ENCODE results near the gene FN1. TPM values are rescaled to one million over a fixed set of nuclear protein-coding genes. Genes with fewer than 3 reads are reported as not detected.

FN1 gene
- total and polyA plus RNA-seq, 2 donors (not counting 3 experiments of a cell fraction or from before 2014, with no cell fraction given), result 3,221 to 3,740 TPM

- FAIRE-seq (no peak), DNase-seq (ENCODE audit: low read depth, low spot score) (no peak)
- BruUV-seq (replicated peaks), result no TSS peak
- TF ChIP-seq EZH2 (IDR thresholded peaks at IDR 0.05; ENCODE audit: borderline replicate concordance, low read depth, low read length, severe bottlenecking) (no peak), CTCF (IDR thresholded peaks at IDR 0.05; ENCODE audit: extremely low read depth in 1 of 2, insufficient read depth in 1 of 2, low read depth in 1 of 2, low read length in 2 of 2) (no peak), JUN (IDR thresholded peaks at IDR 0.05; ENCODE audit: borderline replicate concordance, insufficient read depth, insufficient read length, low read depth) (no peak), FOS (IDR thresholded peaks at IDR 0.05; ENCODE audit: borderline replicate concordance, insufficient read depth, low read length) (no peak), POLR2AphosphoS5 (IDR thresholded peaks at IDR 0.05; ENCODE audit: insufficient read depth, low read depth, low read length) (no peak), MYC (IDR thresholded peaks at IDR 0.05; ENCODE audit: low read depth, low read length) (no peak), POLR2A (IDR thresholded peaks at IDR 0.05; ENCODE audit: low read depth, low read length) (no peak), GATA2 (IDR thresholded peaks at IDR 0.05; ENCODE audit: insufficient read depth, insufficient read length, low read depth, low read length) (no peak), MAX (IDR thresholded peaks at IDR 0.05; ENCODE audit: insufficient read depth, insufficient read length) (no peak)
- Histone ChIP-seq H3K9me1 (replicated peaks; ENCODE audit: control insufficient read depth, extremely low read depth, insufficient read depth, low read length) (no peaks in the 10 kb centered on the region), H3K4me2 (ENCODE audit: insufficient read depth, low read length) (no peak overlapping the region), H2AFZ (ENCODE audit: low read depth, low read length) (no peak overlapping the region), H3K9me3 (replicated peaks; ENCODE audit: control insufficient read depth, insufficient read depth, low read length) (no peaks in the 10 kb centered on the region), H3K36me3 (ENCODE audit: control insufficient read depth in 2 of 2, extremely low read depth in 1 of 2, insufficient read depth in 2 of 2, low read length in 2 of 2) (peaks cover 5 to 21% of the 10 kb centered on the region in 2 experiments), H3K4me3 (replicated peaks in 1 of 3; ENCODE audit: insufficient read depth in 1 of 3, low read depth in 1 of 3, low read length in 3 of 3) (no peak overlapping the region), H3K79me2 (ENCODE audit: control insufficient read depth, insufficient read depth, low read length) (no peaks in the 10 kb centered on the region), H3K27ac (ENCODE audit: insufficient read depth, low read depth, low read length) (no peak overlapping the region), H4K20me1 (replicated peaks; ENCODE audit: control insufficient read depth, extremely low read depth, insufficient read depth, low read length) (no peaks in the 10 kb centered on the region), H3K9ac (replicated peaks; ENCODE audit: extremely low read depth, insufficient read depth, low read length) (no peak overlapping the region), H3K27me3 (ENCODE audit: control insufficient read depth in 2 of 2, insufficient read depth in 2 of 2, low read length in 2 of 2) (no peaks in the 10 kb centered on the region), H3K4me1 (ENCODE audit: control insufficient read depth, extremely low read depth, insufficient read depth, low read length) (no peaks in the 10 kb centered on the region)
- dilution Hi-C loops (cut with MboI; ENCODE audit: extremely low pct_ligation_motif_present, low sequenced_read_pairs), result no loop called here
- intact Hi-C loops (cut with micrococcal nuclease), result no loop called here
- POLR2A ChIA-PET, result no interaction called here
- CTCF ChIA-PET, result no interaction called here
These were observed 88.0 kb downstream of the FN1 start for GRCh38 chr2:215347878-215348277.

All from endothelial cell of umbilical vein (primary cell).